HepG2 (cell line): ENCODE measurements around the gene TACC3. TPM values are rescaled to one million over a fixed set of nuclear protein-coding genes. Genes with fewer than 3 reads are reported as not detected.
A peak's percentile ranks its signal among the peaks of the same experiment; 100 is the strongest.

Experiments
- AHR ChIP-seq: IDR thresholded peaks from 2 replicates; pipeline ENCODE4 v1.6.1; 2018; ENCODE audit warnings: missing genetic modification reagents, missing compliant biosample characterization
- JUNB ChIP-seq: sonication (generic); formaldehyde crosslinking; IDR thresholded peaks from 2 replicates; pipeline ENCODE4 v1.8.0; 2022; ENCODE audit warnings: missing genetic modification reagents, mild to moderate bottlenecking, borderline replicate concordance
- MBD4 ChIP-seq: IDR thresholded peaks from 2 replicates; pipeline ENCODE4 v1.6.1; 2012; ENCODE audit warnings: low read length, inconsistent platforms, borderline replicate concordance
- MEIS1 ChIP-seq: sonication (generic); formaldehyde crosslinking; IDR thresholded peaks from 2 replicates; pipeline ENCODE4 v1.9.0; 2021; ENCODE audit warnings: mild to moderate bottlenecking, missing genetic modification reagents, moderate library complexity, borderline replicate concordance
- NFE2L1 ChIP-seq: sonication (generic); formaldehyde crosslinking; IDR thresholded peaks from 2 replicates; pipeline ENCODE4 v1.4.0; 2020; ENCODE audit warnings: missing genetic modification reagents, mild to moderate bottlenecking, borderline replicate concordance
- RAD21 ChIP-seq: fragments of 450-650 bp; formaldehyde crosslinking; IDR thresholded peaks from 2 replicates; pipeline ENCODE4 v1.5.0; 2020; ENCODE audit warnings: mild to moderate bottlenecking
- RNF2 ChIP-seq: fragments of 450-650 bp; conservative IDR thresholded peaks from 2 replicates; pipeline ENCODE4 v1.6.1; 2016; ENCODE audit warnings: low read depth
- SMAD1 ChIP-seq: sonication (generic); formaldehyde crosslinking; IDR thresholded peaks from 2 replicates; pipeline ENCODE4 v1.4.0; 2020; ENCODE audit warnings: missing genetic modification reagents, low read depth, mild to moderate bottlenecking, borderline replicate concordance
- SMYD3 ChIP-seq: sonication (generic); formaldehyde crosslinking; IDR thresholded peaks from 2 replicates; pipeline ENCODE4 v1.8.1; 2023; ENCODE audit warnings: mild to moderate bottlenecking, missing genetic modification reagents
- TEAD2 ChIP-seq: sonication (generic); formaldehyde crosslinking; IDR thresholded peaks from 2 replicates; pipeline ENCODE4 v1.9.0; 2021; ENCODE audit warnings: missing genetic modification reagents
- ZNF3 ChIP-seq: IDR thresholded peaks from 2 replicates; pipeline ENCODE4 v1.7.0; 2017; ENCODE audit warnings: inconsistent platforms
- ZNF383 ChIP-seq: sonication (generic); formaldehyde crosslinking; IDR thresholded peaks from 2 replicates; pipeline ENCODE4 v1.4.0; 2020; ENCODE audit warnings: missing genetic modification reagents, mild to moderate bottlenecking, borderline replicate concordance
- polyA plus RNA-seq, 8 experiments: library from polyadenylated mRNA; depleted of rRNA in 3 of 8; stranded (reverse) in 7 of 8; unstranded in 1 of 8; fragments of >200 nt; fragmentation: Illumina TruSeq in 4 of 8; extraction: Trizol in 4 of 8; gene quantifications; 2 replicates each; pipeline versions ENCODE4 v1.2.1 to v1.2.3, GENCODE V29; 2011 to 2016; ENCODE audit warnings: low read depth in 4 of 8, missing spikeins in 1 of 8, mixed read lengths in 1 of 8; ENCODE audit not compliant: insufficient read depth in 1 of 8
- total RNA-seq, 5 experiments: library from RNA; depleted of rRNA; stranded (reverse); fragments of >200 nt; fragmentation: Illumina TruSeq; extraction: Trizol; gene quantifications; 2 replicates each; pipeline ENCODE4 v1.2.3, GENCODE V29; 2016; ENCODE audit warnings: low read depth in 1 of 5
- TF ChIP-seq, protein P1 (sequence below): sonication (generic); formaldehyde crosslinking; IDR thresholded peaks from 2 replicates; pipeline ENCODE4 v1.4.0; 2020; ENCODE audit warnings: mild to moderate bottlenecking, missing genetic modification reagents
- TF ChIP-seq, protein P2 (sequence below): IDR thresholded peaks from 2 replicates; pipeline ENCODE4 v1.6.1; 2016
- TF ChIP-seq, protein P3 (sequence below): sonication (generic); formaldehyde crosslinking; IDR thresholded peaks from 2 replicates; pipeline ENCODE4 v1.8.1; 2022; ENCODE audit warnings: mild to moderate bottlenecking, missing genetic modification reagents
- TF ChIP-seq, protein P4 (sequence below): sonication (generic); formaldehyde crosslinking; IDR thresholded peaks from 2 replicates; pipeline ENCODE4 v1.4.0; 2020; ENCODE audit warnings: missing genetic modification reagents, borderline replicate concordance
- TF ChIP-seq, protein P5 (sequence below): sonication (generic); formaldehyde crosslinking; IDR thresholded peaks from 2 replicates; pipeline ENCODE4 v1.4.0; 2020; ENCODE audit warnings: missing genetic modification reagents
- TF ChIP-seq, protein P6 (sequence below): sonication (generic); formaldehyde crosslinking; IDR thresholded peaks from 2 replicates; pipeline ENCODE4 v1.4.0; 2020; ENCODE audit warnings: missing genetic modification reagents, mild to moderate bottlenecking, borderline replicate concordance

Gene TACC3
- total and polyA plus RNA-seq, 2 of the 13 experiments (the other 11 are each of a cell fraction or from before 2014, with no cell fraction given): 20.3 to 21.2 TPM

DNA sequence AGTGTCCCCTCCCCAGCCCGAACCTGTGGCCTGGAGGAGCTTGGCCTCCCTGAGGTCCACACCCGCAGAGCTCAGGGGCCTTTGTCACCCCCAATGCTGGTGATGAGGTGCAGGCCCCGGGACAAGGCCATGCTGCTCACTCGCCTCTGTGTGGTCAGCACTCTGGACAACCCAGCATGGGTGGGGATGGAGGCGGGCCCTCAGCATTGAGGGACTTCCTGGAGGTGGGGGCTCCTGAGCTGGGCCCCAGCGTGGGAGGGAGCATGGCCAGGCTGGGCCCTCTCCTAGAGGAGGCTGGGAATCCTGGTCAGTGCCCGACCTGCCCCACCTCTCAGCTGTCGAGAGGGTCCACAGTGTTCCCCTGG is 30.6 kb downstream of the TACC3 start (continued):
- TF ChIP-seq ZNF3 (CRISPR knock-in tag): no peak
- no peak for TF ChIP-seq RAD21 (CRISPR knock-in tag)
- TF ChIP-seq MBD4: no peak
- TF ChIP-seq, protein P1, sequence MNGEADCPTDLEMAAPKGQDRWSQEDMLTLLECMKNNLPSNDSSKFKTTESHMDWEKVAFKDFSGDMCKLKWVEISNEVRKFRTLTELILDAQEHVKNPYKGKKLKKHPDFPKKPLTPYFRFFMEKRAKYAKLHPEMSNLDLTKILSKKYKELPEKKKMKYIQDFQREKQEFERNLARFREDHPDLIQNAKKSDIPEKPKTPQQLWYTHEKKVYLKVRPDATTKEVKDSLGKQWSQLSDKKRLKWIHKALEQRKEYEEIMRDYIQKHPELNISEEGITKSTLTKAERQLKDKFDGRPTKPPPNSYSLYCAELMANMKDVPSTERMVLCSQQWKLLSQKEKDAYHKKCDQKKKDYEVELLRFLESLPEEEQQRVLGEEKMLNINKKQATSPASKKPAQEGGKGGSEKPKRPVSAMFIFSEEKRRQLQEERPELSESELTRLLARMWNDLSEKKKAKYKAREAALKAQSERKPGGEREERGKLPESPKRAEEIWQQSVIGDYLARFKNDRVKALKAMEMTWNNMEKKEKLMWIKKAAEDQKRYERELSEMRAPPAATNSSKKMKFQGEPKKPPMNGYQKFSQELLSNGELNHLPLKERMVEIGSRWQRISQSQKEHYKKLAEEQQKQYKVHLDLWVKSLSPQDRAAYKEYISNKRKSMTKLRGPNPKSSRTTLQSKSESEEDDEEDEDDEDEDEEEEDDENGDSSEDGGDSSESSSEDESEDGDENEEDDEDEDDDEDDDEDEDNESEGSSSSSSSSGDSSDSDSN: 0 out of 2 replicates have a peak, but pooled peaks have one; percentile 35
- TF ChIP-seq, protein P2, sequence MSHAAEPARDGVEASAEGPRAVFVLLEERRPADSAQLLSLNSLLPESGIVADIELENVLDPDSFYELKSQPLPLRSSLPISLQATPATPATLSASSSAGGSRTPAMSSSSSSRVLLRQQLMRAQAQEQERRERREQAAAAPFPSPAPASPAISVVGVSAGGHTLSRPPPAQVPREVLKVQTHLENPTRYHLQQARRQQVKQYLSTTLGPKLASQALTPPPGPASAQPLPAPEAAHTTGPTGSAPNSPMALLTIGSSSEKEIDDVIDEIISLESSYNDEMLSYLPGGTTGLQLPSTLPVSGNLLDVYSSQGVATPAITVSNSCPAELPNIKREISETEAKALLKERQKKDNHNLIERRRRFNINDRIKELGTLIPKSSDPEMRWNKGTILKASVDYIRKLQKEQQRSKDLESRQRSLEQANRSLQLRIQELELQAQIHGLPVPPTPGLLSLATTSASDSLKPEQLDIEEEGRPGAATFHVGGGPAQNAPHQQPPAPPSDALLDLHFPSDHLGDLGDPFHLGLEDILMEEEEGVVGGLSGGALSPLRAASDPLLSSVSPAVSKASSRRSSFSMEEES: 0 out of 2 replicates have a peak, but pooled peaks have one; percentile 12
- TF ChIP-seq NFE2L1 (CRISPR knock-in tag): 0 out of 2 replicates have a peak, but pooled peaks have one; percentile 22
- TF ChIP-seq, protein P3, sequence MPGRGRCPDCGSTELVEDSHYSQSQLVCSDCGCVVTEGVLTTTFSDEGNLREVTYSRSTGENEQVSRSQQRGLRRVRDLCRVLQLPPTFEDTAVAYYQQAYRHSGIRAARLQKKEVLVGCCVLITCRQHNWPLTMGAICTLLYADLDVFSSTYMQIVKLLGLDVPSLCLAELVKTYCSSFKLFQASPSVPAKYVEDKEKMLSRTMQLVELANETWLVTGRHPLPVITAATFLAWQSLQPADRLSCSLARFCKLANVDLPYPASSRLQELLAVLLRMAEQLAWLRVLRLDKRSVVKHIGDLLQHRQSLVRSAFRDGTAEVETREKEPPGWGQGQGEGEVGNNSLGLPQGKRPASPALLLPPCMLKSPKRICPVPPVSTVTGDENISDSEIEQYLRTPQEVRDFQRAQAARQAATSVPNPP (CRISPR knock-in tag): no peak
- no peak for TF ChIP-seq RNF2
- no peak for TF ChIP-seq TEAD2 (CRISPR knock-in tag)
- TF ChIP-seq SMAD1 (CRISPR knock-in tag): no peak
- 0 out of 2 replicates have a peak, but pooled peaks have one; percentile 49 for TF ChIP-seq MEIS1 (CRISPR knock-in tag)
- TF ChIP-seq, protein P4, sequence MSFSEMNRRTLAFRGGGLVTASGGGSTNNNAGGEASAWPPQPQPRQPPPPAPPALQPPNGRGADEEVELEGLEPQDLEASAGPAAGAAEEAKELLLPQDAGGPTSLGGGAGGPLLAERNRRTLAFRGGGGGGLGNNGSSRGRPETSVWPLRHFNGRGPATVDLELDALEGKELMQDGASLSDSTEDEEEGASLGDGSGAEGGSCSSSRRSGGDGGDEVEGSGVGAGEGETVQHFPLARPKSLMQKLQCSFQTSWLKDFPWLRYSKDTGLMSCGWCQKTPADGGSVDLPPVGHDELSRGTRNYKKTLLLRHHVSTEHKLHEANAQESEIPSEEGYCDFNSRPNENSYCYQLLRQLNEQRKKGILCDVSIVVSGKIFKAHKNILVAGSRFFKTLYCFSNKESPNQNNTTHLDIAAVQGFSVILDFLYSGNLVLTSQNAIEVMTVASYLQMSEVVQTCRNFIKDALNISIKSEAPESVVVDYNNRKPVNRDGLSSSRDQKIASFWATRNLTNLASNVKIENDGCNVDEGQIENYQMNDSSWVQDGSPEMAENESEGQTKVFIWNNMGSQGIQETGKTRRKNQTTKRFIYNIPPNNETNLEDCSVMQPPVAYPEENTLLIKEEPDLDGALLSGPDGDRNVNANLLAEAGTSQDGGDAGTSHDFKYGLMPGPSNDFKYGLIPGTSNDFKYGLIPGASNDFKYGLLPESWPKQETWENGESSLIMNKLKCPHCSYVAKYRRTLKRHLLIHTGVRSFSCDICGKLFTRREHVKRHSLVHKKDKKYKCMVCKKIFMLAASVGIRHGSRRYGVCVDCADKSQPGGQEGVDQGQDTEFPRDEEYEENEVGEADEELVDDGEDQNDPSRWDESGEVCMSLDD: peak; percentile 51; the same call in 1 of the 2 replicates
- TF ChIP-seq, protein P5, sequence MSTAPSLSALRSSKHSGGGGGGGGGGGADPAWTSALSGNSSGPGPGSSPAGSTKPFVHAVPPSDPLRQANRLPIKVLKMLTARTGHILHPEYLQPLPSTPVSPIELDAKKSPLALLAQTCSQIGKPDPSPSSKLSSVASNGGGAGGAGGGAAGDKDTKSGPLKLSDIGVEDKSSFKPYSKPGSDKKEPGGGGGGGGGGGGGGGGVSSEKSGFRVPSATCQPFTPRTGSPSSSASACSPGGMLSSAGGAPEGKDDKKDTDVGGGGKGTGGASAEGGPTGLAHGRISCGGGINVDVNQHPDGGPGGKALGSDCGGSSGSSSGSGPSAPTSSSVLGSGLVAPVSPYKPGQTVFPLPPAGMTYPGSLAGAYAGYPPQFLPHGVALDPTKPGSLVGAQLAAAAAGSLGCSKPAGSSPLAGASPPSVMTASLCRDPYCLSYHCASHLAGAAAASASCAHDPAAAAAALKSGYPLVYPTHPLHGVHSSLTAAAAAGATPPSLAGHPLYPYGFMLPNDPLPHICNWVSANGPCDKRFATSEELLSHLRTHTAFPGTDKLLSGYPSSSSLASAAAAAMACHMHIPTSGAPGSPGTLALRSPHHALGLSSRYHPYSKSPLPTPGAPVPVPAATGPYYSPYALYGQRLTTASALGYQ (CRISPR knock-in tag): no peak; the same call in 1 of the 2 replicates
- TF ChIP-seq AHR: no peak
- no peak for TF ChIP-seq SMYD3 (CRISPR knock-in tag)
- no peak for TF ChIP-seq ZNF383
- TF ChIP-seq, protein P6, sequence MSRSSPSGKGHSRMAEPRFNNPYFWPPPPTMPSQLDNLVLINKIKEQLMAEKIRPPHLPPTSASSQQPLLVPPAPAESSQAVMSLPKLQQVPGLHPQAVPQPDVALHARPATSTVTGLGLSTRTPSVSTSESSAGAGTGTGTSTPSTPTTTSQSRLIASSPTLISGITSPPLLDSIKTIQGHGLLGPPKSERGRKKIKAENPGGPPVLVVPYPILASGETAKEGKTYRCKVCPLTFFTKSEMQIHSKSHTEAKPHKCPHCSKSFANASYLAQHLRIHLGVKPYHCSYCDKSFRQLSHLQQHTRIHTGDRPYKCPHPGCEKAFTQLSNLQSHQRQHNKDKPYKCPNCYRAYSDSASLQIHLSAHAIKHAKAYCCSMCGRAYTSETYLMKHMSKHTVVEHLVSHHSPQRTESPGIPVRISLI: 0 out of 2 replicates have a peak, but pooled peaks have one; percentile 9
- TF ChIP-seq JUNB (CRISPR knock-in tag): no peak
